HCT116 (cell line): ENCODE data around the gene MSI2. TPM values are rescaled to one million over a fixed set of nuclear protein-coding genes. Genes with fewer than 3 reads are reported as not detected.

Experiments used
- ATAC-seq: fragments of 200-7000 bp; cut with Tn5 transposase; 2 replicates; pipeline ENCODE4 v1.9.1; 2020; ENCODE audit warnings: mild to moderate bottlenecking, moderate library complexity
- BruUV-seq: library from RNA; stranded (reverse); fragments of 400-500 nt; replicated peaks from 2 replicates; lab custom pipeline; 2021; lab: Mats Ljungman, UMichigan
- CTCF ChIA-PET: fragments of 300-600 bp; sonication (Branson Sonifier 250); formaldehyde crosslinking; loops from one replicate; lab custom pipeline; 2021; ENCODE audit warnings: antibody characterized with exemption; lab: Charles Lee
- POLR2A ChIA-PET: fragments of 300-600, 350-600 bp; sonication (Branson Sonifier 250); formaldehyde crosslinking; loops from one replicate; lab custom pipeline; 2021; ENCODE audit warnings: antibody characterized with exemption; lab: Charles Lee
- RAD21 ChIA-PET, 2 experiments: fragments of 300-600 bp; sonication (Branson Sonifier 250); formaldehyde crosslinking; loops; one replicate each; lab custom pipeline; 2023; ENCODE audit warnings: low total read pairs in 2 of 2; ENCODE audit not compliant: uncharacterized antibody in 2 of 2, unreplicated experiment in 2 of 2, low non-redundant PET in 1 of 2; lab: Charles Lee
- DNase-seq: peaks from one replicate; pipeline ENCODE4 v3.0.0-alpha.2; 2010; ENCODE audit warnings: low read depth, low spot score
- H2AFZ ChIP-seq: fragments of 200-600 bp; shearing (Covaris generic), sonication (generic); 2 replicates; pipeline ENCODE4 v1.6.1; 2017; ENCODE audit warnings: low read depth, mixed run types, mixed read lengths, antibody characterized with exemption, low read length; ENCODE audit not compliant: poor library complexity, severe bottlenecking
- H3K27ac ChIP-seq: 2 replicates; pipeline ENCODE4 v1.5.1; 2012; ENCODE audit warnings: low read depth, low read length
- H3K27me3 ChIP-seq: fragments of 200-600 bp; sonication (generic); 2 replicates; pipeline ENCODE4 v1.6.1; 2016; ENCODE audit warnings: mixed run types, low read length, mixed read lengths; ENCODE audit not compliant: insufficient read depth
- H3K36me3 ChIP-seq, 2 experiments: fragments of 200-500 bp in 1 of 2; fragments of 200-600 bp in 1 of 2; sonication (Bioruptor generic) in 1 of 2; sonication (generic) in 1 of 2; 2 replicates each; pipeline versions ENCODE4 v1.5.1 to v1.6.1; 2014 to 2016; ENCODE audit warnings: low read length in 2 of 2, inconsistent platforms in 1 of 2, mixed read lengths in 1 of 2, mixed run types in 1 of 2; ENCODE audit not compliant: insufficient read depth in 2 of 2, control insufficient read depth in 1 of 2
- H3K4me1 ChIP-seq, 2 experiments: fragments of 200-600 bp in 1 of 2; sonication (generic) in 1 of 2; 2 replicates each; pipeline versions ENCODE4 v1.5.1 to v1.6.1; 2012 to 2017; ENCODE audit warnings: low read length in 2 of 2, inconsistent platforms in 1 of 2, mild to moderate bottlenecking in 1 of 2, mixed read lengths in 1 of 2, mixed run types in 1 of 2, moderate library complexity in 1 of 2; ENCODE audit not compliant: insufficient read depth in 2 of 2, control insufficient read depth in 1 of 2
- H3K4me2 ChIP-seq: fragments of 200-600 bp; sonication (generic); 2 replicates; pipeline ENCODE4 v1.6.1; 2017; ENCODE audit warnings: mixed run types, low read length, mixed read lengths
- H3K4me3 ChIP-seq, 2 experiments: fragments of 200-600 bp in 1 of 2; sonication (generic) in 1 of 2; replicated peaks in 1 of 2; 2 replicates each; pipeline ENCODE4 v1.5.1; 2011 to 2016; ENCODE audit warnings: low read length in 2 of 2, control low read depth in 1 of 2, low read depth in 1 of 2, mild to moderate bottlenecking in 1 of 2, mixed read lengths in 1 of 2, mixed run types in 1 of 2
- H3K79me2 ChIP-seq: fragments of 200-600 bp; sonication (generic); 2 replicates; pipeline ENCODE4 v1.6.1; 2017; ENCODE audit warnings: mild to moderate bottlenecking, mixed run types, low read length, moderate library complexity, mixed read lengths; ENCODE audit not compliant: insufficient read depth
- H3K9ac ChIP-seq: fragments of 200-600 bp; sonication (generic); 2 replicates; pipeline ENCODE4 v1.6.1; 2016; ENCODE audit warnings: low read length, mixed read lengths
- H3K9me2 ChIP-seq: fragments of 200-600 bp; sonication (generic), shearing (Covaris generic); 2 replicates; pipeline ENCODE4 v1.6.1; 2017; ENCODE audit warnings: mixed run types, mild to moderate bottlenecking, moderate library complexity; ENCODE audit not compliant: insufficient read depth
- H3K9me3 ChIP-seq, 2 experiments: fragments of 200-500 bp in 1 of 2; fragments of 200-600 bp in 1 of 2; sonication (Bioruptor generic) in 1 of 2; sonication (generic) in 1 of 2; 2 replicates each; pipeline ENCODE4 v1.6.1; 2014 to 2017; ENCODE audit warnings: low read length in 2 of 2, mixed read lengths in 2 of 2, inconsistent platforms in 1 of 2, low read depth in 1 of 2, mild to moderate bottlenecking in 1 of 2, mixed run types in 1 of 2, moderate library complexity in 1 of 2; ENCODE audit not compliant: control insufficient read depth in 1 of 2, insufficient read depth in 1 of 2
- H4K20me1 ChIP-seq: fragments of 200-600 bp; sonication (generic), shearing (Covaris generic); 2 replicates; pipeline ENCODE4 v1.6.1; 2017; ENCODE audit warnings: mixed run types, mild to moderate bottlenecking, moderate library complexity; ENCODE audit not compliant: insufficient read depth
- CBX3 ChIP-seq: IDR thresholded peaks from 2 replicates; pipeline ENCODE4 v1.6.1; 2012; ENCODE audit warnings: low read depth
- CEBPB ChIP-seq: IDR thresholded peaks from 2 replicates; pipeline ENCODE4 v1.6.1; 2012; ENCODE audit warnings: low read depth
- EGR1 ChIP-seq: IDR thresholded peaks from 2 replicates; pipeline ENCODE4 v1.6.1; 2012; ENCODE audit warnings: low read depth
- ELF1 ChIP-seq: IDR thresholded peaks from 2 replicates; pipeline ENCODE4 v1.6.1; 2012; ENCODE audit warnings: low read depth, borderline replicate concordance
- EZH2 ChIP-seq: fragments of 200-600 bp; sonication (generic); IDR thresholded peaks from 2 replicates; pipeline ENCODE4 v1.6.1; 2017; ENCODE audit warnings: antibody characterized with exemption, mixed run types
- EZH2phosphoT487 ChIP-seq: fragments of 200-600 bp; IDR thresholded peaks from 2 replicates; pipeline ENCODE4 v1.6.1; 2018; ENCODE audit warnings: antibody characterized with exemption, borderline replicate concordance
- FOSL1 ChIP-seq: IDR thresholded peaks from 2 replicates; pipeline ENCODE4 v1.6.1; 2012; ENCODE audit warnings: low read depth
- MAX ChIP-seq: IDR thresholded peaks from 2 replicates; pipeline ENCODE4 v1.6.1; 2012
- POLR2A ChIP-seq: IDR thresholded peaks from 2 replicates; pipeline ENCODE4 v1.7.0; 2011; ENCODE audit warnings: borderline replicate concordance; ENCODE audit not compliant: insufficient read depth, insufficient read length; ENCODE audit errors: extremely low read depth
- RAD21 ChIP-seq: IDR thresholded peaks from 2 replicates; pipeline ENCODE4 v1.6.1; 2012; ENCODE audit warnings: low read depth, mild to moderate bottlenecking
- REST ChIP-seq: IDR thresholded peaks from 2 replicates; pipeline ENCODE4 v1.6.1; 2012; ENCODE audit warnings: low read depth
- SIN3A ChIP-seq: IDR thresholded peaks from 2 replicates; pipeline ENCODE4 v1.6.1; 2012; ENCODE audit warnings: low read depth
- SP1 ChIP-seq: IDR thresholded peaks from 2 replicates; pipeline ENCODE4 v1.6.1; 2012; ENCODE audit warnings: low read depth
- SRF ChIP-seq: IDR thresholded peaks from 2 replicates; pipeline ENCODE4 v1.6.1; 2012; ENCODE audit warnings: low read depth
- TCF7L2 ChIP-seq: IDR thresholded peaks from 2 replicates; pipeline ENCODE4 v1.7.0; 2011; ENCODE audit warnings: borderline replicate concordance, inconsistent platforms; ENCODE audit not compliant: insufficient read depth, insufficient read length; ENCODE audit errors: extremely low read depth
- YY1 ChIP-seq: IDR thresholded peaks from 2 replicates; pipeline ENCODE4 v1.6.1; 2011; ENCODE audit warnings: low read length, low read depth, moderate library complexity, mild to moderate bottlenecking; ENCODE audit not compliant: insufficient replicate concordance; ENCODE audit errors: extremely low read depth
- ZBTB33 ChIP-seq: IDR thresholded peaks from 2 replicates; pipeline ENCODE4 v1.6.1; 2011; ENCODE audit warnings: mild to moderate bottlenecking, low read length, moderate library complexity; ENCODE audit not compliant: insufficient replicate concordance; ENCODE audit errors: extremely low read depth
- ZFX ChIP-seq: fragments of 450-650 bp; IDR thresholded peaks from 2 replicates; pipeline ENCODE4 v1.6.1; 2017
- ZNF274 ChIP-seq: fragments of 200-500 bp; sonication (Bioruptor generic); IDR thresholded peaks from 2 replicates; pipeline ENCODE4 v1.6.1; 2014; ENCODE audit warnings: mild to moderate bottlenecking, low read depth, low read length, inconsistent platforms
- intact Hi-C: fragments of 100-400 bp; cut with micrococcal nuclease; formaldehyde crosslinking; loops from 2 replicates; pipeline ENCODE4 v1.10.0; 2022
- total RNA-seq: library from RNA; stranded (reverse); gene quantifications from one replicate; pipeline ENCODE4 v1.2.1, GENCODE V29; 2021; ENCODE audit not compliant: unreplicated experiment
- TF ChIP-seq, protein P1 (sequence below): IDR thresholded peaks from 2 replicates; pipeline ENCODE4 v1.6.1; 2012

MSI2 gene
- total RNA-seq, 1 experiment from 2014 or later, result 137 TPM

- no peak for TF ChIP-seq CBX3
- TF ChIP-seq ZFX, result no peak
- no peak for TF ChIP-seq EZH2phosphoT487
- no peak for TF ChIP-seq EGR1
- no peak for TF ChIP-seq MAX
- no peak for TF ChIP-seq POLR2A
- no peak for TF ChIP-seq RAD21
- TF ChIP-seq SRF, result no peak
- TF ChIP-seq, protein P1, sequence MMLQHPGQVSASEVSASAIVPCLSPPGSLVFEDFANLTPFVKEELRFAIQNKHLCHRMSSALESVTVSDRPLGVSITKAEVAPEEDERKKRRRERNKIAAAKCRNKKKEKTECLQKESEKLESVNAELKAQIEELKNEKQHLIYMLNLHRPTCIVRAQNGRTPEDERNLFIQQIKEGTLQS, result no peak
- TF ChIP-seq SP1, result no peak
Measured at GRCh38 chr17:57429966-57430365, 173.6 kb downstream of the MSI2 start (continued).

- Histone ChIP-seq H4K20me1 (no peaks in the 10 kb centered on the region), H3K4me1 (peaks cover 12 to 17% of the 10 kb centered on the region in 2 experiments), H3K27ac (no peak overlapping the region), H3K9me3 (no peaks in the 10 kb centered on the region), H3K9me2 (no peaks in the 10 kb centered on the region), H3K79me2 (peaks cover 11% of the 10 kb centered on the region; the same call in 1 of the 2 replicates), H3K9ac (no peak overlapping the region), H3K36me3 (no peaks in the 10 kb centered on the region), H3K4me2 (no peak overlapping the region), H3K4me3 (no peak overlapping the region), H3K27me3 (no peaks in the 10 kb centered on the region), H2AFZ (no peak overlapping the region)
- ChIA-PET RAD21 (no interaction called here), POLR2A (no interaction called here), CTCF (interaction anchor here (1.1 kb wide), 1 partner anchor 9 kb away, joined by 3 read pairs; no protein-coding TSS in a partner anchor)
- ATAC-seq (no peak), DNase-seq (no peak)
- intact Hi-C loops, result no loop called here
- no TSS peak for BruUV-seq
- TF ChIP-seq CBX3, result no peak
- no peak for TF ChIP-seq ZBTB33
- TF ChIP-seq REST, result no peak
- TF ChIP-seq, protein P1, result no peak
- TF ChIP-seq EGR1, result no peak
- no peak for TF ChIP-seq ZFX
- TF ChIP-seq SRF, result no peak
- no peak for TF ChIP-seq YY1
- TF ChIP-seq TCF7L2, result no peak
- TF ChIP-seq SIN3A, result no peak
- TF ChIP-seq FOSL1, result no peak
- TF ChIP-seq ELF1, result no peak
- no peak for TF ChIP-seq SP1
- no peak for TF ChIP-seq POLR2A
- TF ChIP-seq EZH2phosphoT487, result no peak
- no peak for TF ChIP-seq EZH2
- no peak for TF ChIP-seq CEBPB
- no peak for TF ChIP-seq ZNF274
- no peak for TF ChIP-seq RAD21
Measured at GRCh38 chr17:57431415-57431814, 175.1 kb downstream of the MSI2 start.
